GM19351 (cell line): ENCODE measurements around the gene CHN1.

ENCODE experiments used
- ATAC-seq: cut with Tn5 transposase; IDR thresholded peaks from one replicate; pipeline ENCODE4 v1.9.1; 2021; ENCODE audit warnings: mild to moderate bottlenecking, moderate library complexity; ENCODE audit not compliant: unreplicated experiment

Gene CHN1

DNA sequence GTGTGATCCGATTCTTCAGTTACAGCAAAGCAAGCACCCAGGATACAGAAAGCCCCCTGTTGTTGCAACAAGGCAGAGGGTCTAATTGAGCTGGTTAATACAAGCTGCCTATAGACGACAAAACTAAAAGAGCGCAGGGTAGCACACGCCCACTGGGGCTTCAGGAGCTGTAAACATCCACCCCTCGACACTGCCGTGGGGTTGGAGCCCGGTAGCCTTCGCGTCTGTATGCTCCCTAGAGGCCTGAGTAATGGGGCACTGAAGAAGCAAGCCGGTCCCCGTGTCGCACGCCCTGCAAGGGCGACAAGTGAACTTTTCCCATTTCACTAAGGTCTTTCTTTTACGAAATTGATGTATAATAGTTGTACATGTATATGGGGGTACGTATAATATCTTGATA, 216.2 kb downstream of the CHN1 start:
- ATAC-seq, result no peak

- no peak for ATAC-seq
Observed at GRCh38 chr2:174788291-174788929, 216.8 kb downstream of the CHN1 start.

- no peak for ATAC-seq
Observed at GRCh38 chr2:174787487-174788205, 217.5 kb downstream of the CHN1 start.

DNA sequence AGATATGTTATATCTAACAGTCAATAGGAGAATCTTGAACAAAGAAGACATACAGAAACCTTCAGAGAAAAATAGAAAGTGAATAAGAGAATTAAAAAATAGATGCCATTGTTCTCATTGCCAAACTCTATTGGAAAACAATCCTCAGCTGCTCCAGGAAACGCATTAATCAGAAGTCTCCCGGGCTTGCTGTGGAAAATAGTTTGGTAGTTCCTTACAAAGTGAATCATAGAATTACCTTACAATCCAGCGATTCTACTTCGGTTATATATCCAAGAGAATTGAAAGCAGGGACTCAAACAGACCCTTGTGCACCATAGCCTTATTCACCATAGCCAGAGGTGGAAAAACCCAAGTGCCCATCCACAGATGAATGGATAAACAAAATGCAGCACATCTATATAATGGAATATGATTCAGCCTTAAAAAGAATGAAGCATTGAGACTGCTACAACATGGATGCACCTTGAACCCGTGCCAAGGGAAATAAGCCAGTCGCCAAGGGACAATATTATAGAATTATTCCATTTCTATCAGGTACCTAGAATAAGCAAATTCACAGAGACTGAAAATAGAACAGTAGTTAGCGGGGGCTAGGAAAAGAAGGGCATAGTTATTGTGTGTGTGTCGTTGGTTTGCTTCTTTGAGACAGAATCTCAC, 219.0 kb downstream of the CHN1 start:
- no peak for ATAC-seq

DNA sequence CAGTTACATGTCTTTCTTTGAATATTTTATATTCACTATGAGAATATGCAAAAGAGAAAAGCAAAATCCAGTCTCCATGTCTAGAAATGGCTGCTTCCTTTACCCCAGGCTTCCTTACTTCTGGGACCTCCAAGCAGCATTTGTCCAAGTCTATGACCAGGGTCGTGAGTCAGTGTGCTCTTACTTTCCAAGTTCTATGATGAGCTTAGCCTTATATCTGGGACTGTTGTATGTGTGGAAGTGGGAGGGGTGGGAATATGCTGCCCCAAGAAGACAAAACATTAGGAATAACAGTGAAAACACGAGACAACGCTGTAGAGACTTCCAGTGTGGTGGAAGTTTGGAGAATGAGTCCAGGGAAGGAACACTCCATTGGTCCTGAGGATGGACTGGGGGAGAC, 219.7 kb downstream of the CHN1 start:
- ATAC-seq, result no peak

DNA sequence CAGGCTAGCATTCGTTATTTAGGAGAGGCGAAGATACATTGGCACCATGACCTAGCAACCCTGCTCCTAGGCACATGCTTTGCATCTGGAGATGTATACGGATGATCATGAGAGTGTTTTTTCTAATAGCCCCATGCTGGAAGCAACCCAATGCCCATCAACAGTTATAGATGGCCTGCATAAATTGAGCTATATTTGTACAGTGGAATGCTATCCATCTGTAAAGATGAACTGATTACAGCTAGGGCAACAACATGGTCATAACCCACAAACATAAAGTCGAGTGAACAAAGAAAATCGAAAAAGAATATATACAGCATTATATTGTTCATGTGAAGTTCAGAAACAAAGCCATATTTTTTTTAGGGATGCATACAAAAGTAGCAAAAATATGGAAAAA, 220.3 kb downstream of the CHN1 start:
- ATAC-seq, result no peak

DNA sequence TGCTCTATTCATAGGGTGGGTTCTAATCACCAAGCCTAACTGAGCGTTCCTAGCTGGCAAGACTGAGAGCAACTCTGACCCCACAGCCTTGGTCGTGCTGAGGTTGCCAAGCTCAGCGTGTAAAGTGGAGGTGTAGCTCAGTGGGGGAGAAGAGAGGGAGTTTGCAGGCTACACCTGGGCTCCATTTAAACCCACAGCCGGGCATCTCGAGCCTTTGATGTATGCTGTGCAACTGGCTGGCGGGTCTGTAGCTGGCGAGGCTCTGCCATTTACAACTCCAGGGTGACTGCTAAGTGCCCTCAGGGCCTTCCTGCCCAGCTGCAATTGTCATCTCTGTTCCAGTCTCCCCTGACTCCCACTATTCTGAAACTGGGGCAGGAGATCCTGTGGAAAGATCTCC, 220.9 kb downstream of the CHN1 start:
- ATAC-seq, result no peak

DNA sequence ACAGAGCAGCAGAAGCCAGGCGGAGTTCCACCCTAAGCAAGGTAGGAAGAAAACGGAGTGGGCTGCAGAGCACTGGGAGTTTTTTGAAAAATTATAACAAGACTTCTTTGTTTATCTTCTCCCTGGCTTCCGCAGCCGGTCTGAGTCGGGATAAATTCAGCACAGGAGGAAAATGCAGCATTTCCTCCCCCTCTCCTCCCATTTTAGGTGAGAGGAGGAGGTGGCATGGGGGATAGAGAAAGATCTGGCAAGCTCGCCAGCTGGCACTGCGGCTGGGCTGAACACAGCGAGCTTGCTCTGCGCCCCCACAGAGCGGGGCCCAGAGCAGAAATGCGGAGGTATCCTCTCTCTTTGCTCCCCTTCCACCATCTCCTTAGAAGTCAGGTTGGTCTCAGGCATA, 223.2 kb downstream of the CHN1 start:
- ATAC-seq, result no peak

- no peak for ATAC-seq
Observed at GRCh38 chr2:174781298-174781697, 223.9 kb downstream of the CHN1 start.

DNA sequence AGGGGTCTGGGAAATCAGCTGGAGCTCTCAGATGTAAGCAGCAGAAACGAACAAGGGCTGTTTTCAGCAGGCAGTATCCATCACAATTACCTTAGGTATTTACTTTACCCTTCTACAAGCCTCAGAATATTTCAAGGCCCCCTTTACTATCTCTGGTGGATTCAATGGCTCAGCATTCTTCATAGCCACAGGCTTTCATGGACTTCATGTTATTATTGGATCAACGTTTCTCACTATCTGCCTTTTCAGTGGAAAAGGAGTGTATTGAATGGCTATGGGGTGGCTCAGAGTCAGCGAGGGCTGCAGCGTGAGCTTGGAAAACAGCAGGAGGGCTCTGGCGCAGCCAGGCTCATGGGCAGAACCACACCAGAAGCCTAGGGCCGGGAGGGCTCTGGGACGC, 224.3 kb downstream of the CHN1 start:
- no peak for ATAC-seq

DNA sequence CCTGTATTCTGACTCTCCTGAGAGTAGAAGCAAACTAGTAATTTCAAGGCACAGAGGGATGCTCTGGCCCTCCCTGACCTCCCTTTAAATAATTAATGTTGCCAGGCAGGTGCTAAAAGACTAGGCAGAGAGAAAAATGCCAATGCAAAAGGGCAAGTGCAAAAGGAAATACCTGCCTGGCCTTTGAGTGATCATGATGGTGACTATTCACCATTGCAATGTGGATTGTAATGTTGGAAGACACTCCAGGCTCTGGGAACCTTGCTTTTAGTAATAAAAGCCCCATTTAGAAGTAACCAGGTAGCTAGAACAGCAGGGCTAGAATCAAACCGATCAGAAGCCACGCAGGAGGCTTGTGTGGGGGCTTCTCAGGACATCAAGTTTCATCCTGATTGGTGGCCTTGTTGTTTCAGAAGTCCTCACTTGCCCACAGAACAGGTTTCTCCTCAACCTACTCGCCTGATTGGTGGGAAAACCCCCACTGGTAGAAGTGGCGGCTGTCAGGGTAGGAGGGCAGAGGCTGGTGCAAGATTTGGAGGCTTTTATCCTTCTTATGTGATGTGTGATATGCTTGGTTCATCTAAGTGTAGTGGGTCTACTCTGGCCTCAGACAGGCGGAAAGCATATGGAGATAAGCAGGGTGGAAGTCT, 224.9 kb downstream of the CHN1 start:
- no peak for ATAC-seq

GRCh38 chr2:174779361-174779928, 225.7 kb downstream of the CHN1 start:
- ATAC-seq, result no peak

DNA sequence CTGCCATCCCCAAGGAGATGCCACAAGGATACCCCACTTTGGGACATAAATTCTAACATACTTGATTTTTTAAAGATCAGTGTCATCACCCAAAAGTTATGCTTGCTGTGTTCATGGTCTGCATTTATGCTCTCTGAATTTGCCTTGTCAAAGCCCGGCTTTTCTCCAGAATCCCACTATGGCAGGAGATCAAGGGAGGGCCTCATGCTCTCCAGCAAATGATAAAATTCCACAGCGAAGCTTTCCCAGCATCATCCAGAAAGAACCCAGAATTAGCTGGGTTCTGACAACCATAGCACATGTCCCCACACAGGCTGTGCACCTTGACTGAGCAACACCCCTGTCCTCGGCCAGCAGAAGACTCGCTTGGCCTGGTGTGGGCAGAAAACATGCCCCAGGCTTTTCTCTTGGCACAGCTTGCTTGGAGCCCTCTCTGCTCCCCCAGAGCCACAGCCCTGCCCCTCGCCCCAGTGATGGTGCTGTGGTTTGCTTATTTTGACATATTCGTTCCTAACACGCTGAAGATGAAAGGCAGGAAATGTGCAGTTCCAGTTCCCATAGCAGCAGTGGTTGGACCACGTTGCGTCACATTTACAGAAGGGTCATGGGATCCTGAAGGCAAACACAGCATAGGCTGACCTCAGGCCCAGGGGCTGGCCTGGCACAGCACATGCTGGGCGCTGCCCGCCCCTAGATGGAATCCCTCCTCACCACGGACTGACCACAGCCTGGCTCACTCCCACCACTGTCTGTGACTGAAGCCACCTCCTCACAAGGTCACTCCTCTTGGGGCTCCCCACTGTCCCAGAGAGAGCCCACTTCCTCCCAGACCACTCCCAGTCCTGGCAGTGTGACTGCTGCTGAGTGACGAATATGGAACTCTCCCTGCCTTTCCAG, 226.8 kb downstream of the CHN1 start:
- ATAC-seq, result peak; percentile 82

GRCh38 chr2:174777347-174778084, 227.7 kb downstream of the CHN1 start:
- no peak for ATAC-seq

GRCh38 chr2:174776675-174777074, 228.5 kb downstream of the CHN1 start:
- no peak for ATAC-seq

DNA sequence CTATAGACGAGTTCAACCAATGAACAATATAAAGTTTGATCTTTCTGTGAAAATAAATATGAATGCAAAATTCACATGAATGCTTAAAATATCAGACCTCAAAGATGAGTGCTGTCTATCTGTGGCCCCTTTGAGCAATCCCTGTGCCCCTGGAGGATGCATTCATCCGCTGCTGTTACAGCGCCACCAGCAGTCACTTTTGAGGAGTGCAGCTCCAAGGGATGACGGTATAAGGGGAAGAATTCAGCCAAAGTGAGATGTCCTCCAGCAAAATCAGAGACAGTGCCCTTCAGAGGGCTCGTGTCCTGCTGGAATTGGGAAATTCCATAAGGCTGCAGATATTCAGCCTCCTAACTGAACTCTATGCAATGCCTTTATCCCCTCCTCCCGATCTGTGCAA, 229.0 kb downstream of the CHN1 start:
- no peak for ATAC-seq

- no peak for ATAC-seq
Observed at GRCh38 chr2:174775571-174775980, 229.6 kb downstream of the CHN1 start.

GRCh38 chr2:174774886-174775285, 230.3 kb downstream of the CHN1 start:
- ATAC-seq, result no peak

GRCh38 chr2:174773215-174773614, 232.0 kb downstream of the CHN1 start:
- no peak for ATAC-seq

GRCh38 chr2:174772472-174772801, 232.7 kb downstream of the CHN1 start:
- ATAC-seq, result no peak
